ENCODE data around the gene CTIF.

CTIF gene

DNA sequence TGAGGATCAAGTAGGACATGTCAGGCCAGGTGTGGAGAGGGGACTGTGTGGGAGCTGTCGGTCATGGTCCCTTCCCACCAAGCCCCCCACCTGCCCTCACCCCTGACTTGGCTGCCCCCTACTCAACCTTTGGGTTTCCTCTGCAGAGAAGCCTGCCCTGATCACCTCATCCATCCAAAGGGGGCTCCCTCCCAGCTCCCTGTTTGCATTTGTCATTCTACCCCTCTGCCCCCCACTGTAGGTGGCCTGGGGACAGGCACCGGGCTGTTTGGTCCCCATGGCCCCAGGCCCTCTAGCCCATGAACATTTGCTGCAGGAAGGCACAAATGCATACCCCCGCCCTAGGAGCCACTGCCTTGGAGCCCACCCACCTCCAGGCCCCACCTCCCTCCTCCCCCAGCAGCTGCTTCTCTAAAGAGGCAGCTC is 296.9 kb downstream of the CTIF start:
- Histone ChIP-seq H3K9me3 (no peaks in the 10 kb centered on the region), H3K27me3 (no peaks in the 10 kb centered on the region), H3K36me3 (no peaks in the 10 kb centered on the region), H3K4me1 (peaks cover 21% of the 10 kb centered on the region), H3K4me3 (ENCODE audit: low read depth, low read length) (no peak overlapping the region)
- TF ChIP-seq, protein P1, sequence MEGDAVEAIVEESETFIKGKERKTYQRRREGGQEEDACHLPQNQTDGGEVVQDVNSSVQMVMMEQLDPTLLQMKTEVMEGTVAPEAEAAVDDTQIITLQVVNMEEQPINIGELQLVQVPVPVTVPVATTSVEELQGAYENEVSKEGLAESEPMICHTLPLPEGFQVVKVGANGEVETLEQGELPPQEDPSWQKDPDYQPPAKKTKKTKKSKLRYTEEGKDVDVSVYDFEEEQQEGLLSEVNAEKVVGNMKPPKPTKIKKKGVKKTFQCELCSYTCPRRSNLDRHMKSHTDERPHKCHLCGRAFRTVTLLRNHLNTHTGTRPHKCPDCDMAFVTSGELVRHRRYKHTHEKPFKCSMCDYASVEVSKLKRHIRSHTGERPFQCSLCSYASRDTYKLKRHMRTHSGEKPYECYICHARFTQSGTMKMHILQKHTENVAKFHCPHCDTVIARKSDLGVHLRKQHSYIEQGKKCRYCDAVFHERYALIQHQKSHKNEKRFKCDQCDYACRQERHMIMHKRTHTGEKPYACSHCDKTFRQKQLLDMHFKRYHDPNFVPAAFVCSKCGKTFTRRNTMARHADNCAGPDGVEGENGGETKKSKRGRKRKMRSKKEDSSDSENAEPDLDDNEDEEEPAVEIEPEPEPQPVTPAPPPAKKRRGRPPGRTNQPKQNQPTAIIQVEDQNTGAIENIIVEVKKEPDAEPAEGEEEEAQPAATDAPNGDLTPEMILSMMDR (IDR thresholded peaks at IDR 0.05; ENCODE audit: low read depth, low read length) = no peak
- DNase-seq = no peak

DNA sequence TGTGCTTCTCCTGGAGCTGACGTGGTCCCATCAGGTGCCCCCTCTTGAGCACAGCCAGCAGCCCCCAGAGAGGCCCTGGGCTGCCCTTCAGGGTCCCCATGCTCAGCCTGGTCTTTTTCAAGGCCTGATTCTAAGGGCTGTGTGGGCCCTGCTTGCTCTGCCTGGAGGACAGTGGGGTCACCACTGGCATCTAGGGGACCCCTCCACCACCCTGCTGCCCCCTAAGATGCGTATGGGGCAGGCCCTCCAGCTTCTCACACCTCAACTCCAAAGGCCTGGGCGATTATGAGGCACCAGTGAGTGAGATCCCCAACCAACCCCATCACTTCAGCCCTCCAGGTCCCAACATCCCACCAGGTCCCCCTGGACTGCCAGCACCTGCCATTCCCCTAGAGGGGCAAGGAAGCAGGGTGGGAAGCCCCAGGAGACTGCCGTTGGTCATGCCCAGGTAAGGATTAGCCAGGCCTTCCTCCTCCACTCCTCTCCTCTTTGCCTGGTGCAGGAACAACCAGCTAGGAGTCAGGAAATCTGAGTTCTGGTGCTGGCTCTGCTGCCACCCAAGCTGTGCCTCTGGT is 297.5 kb downstream of the CTIF start:
- Histone ChIP-seq H3K9me3 (no peaks in the 10 kb centered on the region), H3K4me1 (peaks cover 26% of the 10 kb centered on the region), H3K4me3 (ENCODE audit: low read depth, low read length) (no peak overlapping the region), H3K27me3 (no peaks in the 10 kb centered on the region), H3K36me3 (no peaks in the 10 kb centered on the region)
- DNase-seq = no peak
- TF ChIP-seq, protein P1 (IDR thresholded peaks at IDR 0.05; ENCODE audit: low read depth, low read length) = no peak

DNA sequence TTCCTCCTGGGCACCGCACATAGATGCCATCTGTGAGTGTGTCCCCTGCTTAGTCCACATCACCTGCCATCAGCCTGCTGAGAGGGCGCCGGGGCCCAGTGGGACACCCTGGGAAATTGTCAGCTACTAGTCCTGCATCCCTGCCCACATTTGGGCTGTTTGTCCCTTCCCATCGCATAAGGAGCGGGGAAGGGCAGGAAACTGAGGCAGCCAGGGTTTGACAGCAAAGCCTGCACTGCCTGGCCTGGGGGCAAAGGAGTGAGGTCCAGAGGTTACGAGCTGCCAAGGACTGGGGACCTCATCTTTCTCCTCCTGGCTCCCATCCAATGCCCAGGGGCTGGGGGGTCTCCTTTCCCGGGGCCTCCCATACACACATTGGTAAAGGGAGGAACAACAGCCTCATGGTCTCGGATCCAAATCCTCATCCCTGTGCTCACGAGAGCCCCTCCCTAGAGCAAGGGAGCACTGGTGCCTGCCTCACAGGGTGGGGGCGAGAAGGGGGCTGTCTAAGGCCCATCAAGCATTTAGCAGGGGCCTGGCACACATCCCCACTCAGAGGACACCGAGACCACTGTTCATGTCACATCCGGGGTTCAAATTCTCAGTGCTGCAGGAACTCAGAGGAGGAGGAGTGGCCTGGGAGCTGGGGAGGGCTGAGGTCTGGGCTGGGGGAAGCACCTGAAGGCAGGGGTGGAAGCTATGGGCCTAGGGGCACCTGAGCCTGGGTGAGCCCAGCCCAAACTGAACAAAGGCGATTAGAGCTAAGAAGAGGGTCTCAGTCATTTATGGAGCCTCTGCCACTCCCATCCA is 298.2 kb downstream of the CTIF start:
- peaks cover 33% of the 10 kb centered on the region for H3K4me1 ChIP-seq

DNA sequence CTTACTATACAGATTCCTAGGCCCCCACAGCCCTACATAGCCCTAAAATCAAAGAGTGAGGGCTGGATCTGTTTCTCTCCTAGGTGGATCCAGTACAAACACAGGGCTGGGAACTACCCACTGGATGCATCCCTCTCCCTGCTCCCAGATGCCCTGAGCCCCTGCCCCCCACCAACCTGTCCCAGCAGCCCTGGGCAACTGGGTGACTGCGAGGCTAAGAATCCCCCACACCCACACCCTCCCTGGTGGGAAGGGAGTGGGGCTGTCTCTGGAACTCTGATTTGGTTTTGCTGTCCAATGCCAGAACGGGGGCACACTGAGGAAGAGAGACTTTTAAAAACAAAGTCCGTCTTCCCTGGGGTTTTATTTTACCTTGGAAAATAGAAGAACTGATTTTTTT is 298.8 kb downstream of the CTIF start:
- H3K36me3 ChIP-seq = no peaks in the 10 kb centered on the region
- no peak for DNase-seq
- TF ChIP-seq, protein P1 (IDR thresholded peaks at IDR 0.05; ENCODE audit: low read depth, low read length) = no peak
- H3K27me3 ChIP-seq = no peaks in the 10 kb centered on the region
- H3K4me3 ChIP-seq (ENCODE audit: low read depth, low read length) = no peak overlapping the region
- H3K4me1 ChIP-seq = peaks cover 40% of the 10 kb centered on the region
- no peaks in the 10 kb centered on the region for H3K9me3 ChIP-seq

More for the DNA sequence above, 298.2 kb downstream of the CTIF start:
- no peak overlapping the region for H3K4me3 ChIP-seq (ENCODE audit: low read depth, low read length)
- H3K36me3 ChIP-seq = no peaks in the 10 kb centered on the region
- TF ChIP-seq, protein P1 (IDR thresholded peaks at IDR 0.05; ENCODE audit: low read depth, low read length) = no peak
- H3K9me3 ChIP-seq = no peaks in the 10 kb centered on the region
- no peak for DNase-seq
- H3K27me3 ChIP-seq = no peaks in the 10 kb centered on the region

- TF ChIP-seq, protein P1 (IDR thresholded peaks at IDR 0.05; ENCODE audit: low read depth, low read length) = no peak
- no peaks in the 10 kb centered on the region for H3K36me3 ChIP-seq
- peaks cover 40% of the 10 kb centered on the region for H3K4me1 ChIP-seq
- no peaks in the 10 kb centered on the region for H3K9me3 ChIP-seq
- H3K4me3 ChIP-seq (ENCODE audit: low read depth, low read length) = no peak overlapping the region
- no peaks in the 10 kb centered on the region for H3K27me3 ChIP-seq
- DNase-seq = no peak
Observed at GRCh38 chr18:48838166-48838775, 299.4 kb downstream of the CTIF start.

All from BE2C (cell line).